DOHH2 (cell line): Measurements from ENCODE around the gene PRPF40A.
A peak's percentile ranks its signal among the peaks of the same experiment; 100 is the strongest.

Source experiments
- H3F3A ChIP-seq: fragments of 200-600 bp; sonication (generic), shearing (Covaris generic); 2 replicates; pipeline ENCODE4 v1.6.0; 2016; ENCODE audit warnings: antibody characterized with exemption, mild to moderate bottlenecking; ENCODE audit not compliant: control insufficient read depth, insufficient read depth
- H3K27ac ChIP-seq: fragments of 200-600 bp; sonication (generic); 2 replicates; pipeline ENCODE4 v1.5.1; 2014; ENCODE audit warnings: low read depth, mild to moderate bottlenecking, low read length, moderate library complexity
- H3K27me3 ChIP-seq: fragments of 200-600 bp; sonication (generic); 2 replicates; pipeline ENCODE4 v1.6.1; 2014; ENCODE audit warnings: mild to moderate bottlenecking, low read length, mixed read lengths; ENCODE audit not compliant: control insufficient read depth
- H3K36me3 ChIP-seq: fragments of 200-600 bp; sonication (generic); 2 replicates; pipeline ENCODE4 v1.6.1; 2014; ENCODE audit warnings: mild to moderate bottlenecking, low read length, moderate library complexity, mixed read lengths; ENCODE audit not compliant: control insufficient read depth
- H3K4me1 ChIP-seq: fragments of 200-600 bp; sonication (generic); 2 replicates; pipeline ENCODE4 v1.6.1; 2014; ENCODE audit warnings: mild to moderate bottlenecking, low read length, mixed read lengths; ENCODE audit not compliant: control insufficient read depth
- H3K4me2 ChIP-seq: fragments of 200-600 bp; sonication (generic); 2 replicates; pipeline ENCODE4 v1.6.0; 2014; ENCODE audit warnings: mild to moderate bottlenecking, low read length, moderate library complexity
- H3K4me3 ChIP-seq: fragments of 200-600 bp; sonication (generic); 2 replicates; pipeline ENCODE4 v1.5.1; 2014; ENCODE audit warnings: mild to moderate bottlenecking, low read length, mixed read lengths
- H3K79me2 ChIP-seq: fragments of 200-600 bp; sonication (generic); 2 replicates; pipeline ENCODE4 v1.6.1; 2014; ENCODE audit warnings: mild to moderate bottlenecking, low read length, mixed read lengths; ENCODE audit not compliant: control insufficient read depth
- H3K9me2 ChIP-seq: fragments of 200-600 bp; sonication (generic); replicated peaks from 2 replicates; pipeline ENCODE4 v1.6.1; 2014; ENCODE audit warnings: mild to moderate bottlenecking, low read length, mixed read lengths; ENCODE audit not compliant: control insufficient read depth
- H3K9me3 ChIP-seq: fragments of 200-600 bp; sonication (generic); 2 replicates; pipeline ENCODE4 v1.6.1; 2014; ENCODE audit warnings: antibody characterized with exemption, low read length, mixed read lengths; ENCODE audit not compliant: control insufficient read depth, insufficient read depth
- H4K20me1 ChIP-seq: fragments of 200-600 bp; sonication (generic); 2 replicates; pipeline ENCODE4 v1.6.0; 2014; ENCODE audit warnings: low read depth, mild to moderate bottlenecking, antibody characterized with exemption, low read length, moderate library complexity; ENCODE audit not compliant: control insufficient read depth, insufficient read depth
- CTCF ChIP-seq: fragments of 200-600 bp; sonication (generic); IDR thresholded peaks from one replicate; pipeline ENCODE4 v1.5.1; 2014; ENCODE audit warnings: antibody characterized with exemption, mild to moderate bottlenecking, low read depth, low read length; ENCODE audit not compliant: poor library complexity, severe bottlenecking
- EZH2phosphoT487 ChIP-seq: fragments of 200-600 bp; sonication (generic); IDR thresholded peaks from 2 replicates; pipeline ENCODE4 v1.6.1; 2017; ENCODE audit warnings: borderline replicate concordance, mild to moderate bottlenecking, antibody characterized with exemption, low read length, moderate library complexity, mixed read lengths

The PRPF40A gene

GRCh38 chr2:152611458-152612231, 105.6 kb downstream of the PRPF40A start:
- Histone ChIP-seq H3K4me2 (peak overlapping the region; percentile 56), H3K9me3 (no peaks in the 10 kb centered on the region), H3K4me3 (peak overlapping the region; percentile 35), H3K36me3 (no peaks in the 10 kb centered on the region), H3K27me3 (peaks cover 5% of the 10 kb centered on the region), H4K20me1 (no peaks in the 10 kb centered on the region), H3K27ac (no peak overlapping the region), H3K79me2 (no peaks in the 10 kb centered on the region), H3F3A (no peaks in the 10 kb centered on the region), H3K4me1 (peaks cover 23% of the 10 kb centered on the region), H3K9me2 (no peaks in the 10 kb centered on the region)
- TF ChIP-seq EZH2phosphoT487 (no peak), CTCF (no peak)

- H3F3A ChIP-seq: no peaks in the 10 kb centered on the region
- H3K9me3 ChIP-seq: no peaks in the 10 kb centered on the region
- no peak overlapping the region for H3K27ac ChIP-seq
- peaks cover 3% of the 10 kb centered on the region for H3K27me3 ChIP-seq
- H3K4me3 ChIP-seq: no peak overlapping the region
- H3K4me1 ChIP-seq: peaks cover 23% of the 10 kb centered on the region
- TF ChIP-seq EZH2phosphoT487 (no peak), CTCF (no peak)
- H3K79me2 ChIP-seq: no peaks in the 10 kb centered on the region
- H3K4me2 ChIP-seq: no peak overlapping the region
- H4K20me1 ChIP-seq: no peaks in the 10 kb centered on the region
- no peaks in the 10 kb centered on the region for H3K36me3 ChIP-seq
- no peaks in the 10 kb centered on the region for H3K9me2 ChIP-seq
Observed at GRCh38 chr2:152609699-152610098, 107.6 kb downstream of the PRPF40A start.

GRCh38 chr2:152609154-152609553, 108.1 kb downstream of the PRPF40A start:
- Histone ChIP-seq H3K4me1 (peaks cover 23% of the 10 kb centered on the region), H3K36me3 (no peaks in the 10 kb centered on the region), H3K9me2 (no peaks in the 10 kb centered on the region), H3K4me2 (no peak overlapping the region), H3K4me3 (no peak overlapping the region), H3K79me2 (no peaks in the 10 kb centered on the region), H3K27me3 (peaks cover 3% of the 10 kb centered on the region), H4K20me1 (no peaks in the 10 kb centered on the region), H3K27ac (no peak overlapping the region), H3K9me3 (no peaks in the 10 kb centered on the region), H3F3A (no peaks in the 10 kb centered on the region)
- TF ChIP-seq CTCF (no peak), EZH2phosphoT487 (no peak)
